VCaP (cell line): ENCODE data around the gene PIK3AP1.
"Not testable (repeated sequence)": the region's sequence is repeated elsewhere in the genome, so short reads cannot be mapped to it uniquely, and the experiment has no call there.

Experiments used
- H3K27ac ChIP-seq: fragments of 450-650 bp; 2 replicates; pipeline ENCODE4 v1.5.1; 2017
- CTCF ChIP-seq: fragments of 450-650 bp; conservative IDR thresholded peaks from 2 replicates; pipeline ENCODE4 v1.5.1; 2017; ENCODE audit warnings: mild to moderate bottlenecking, moderate library complexity

Gene PIK3AP1

DNA sequence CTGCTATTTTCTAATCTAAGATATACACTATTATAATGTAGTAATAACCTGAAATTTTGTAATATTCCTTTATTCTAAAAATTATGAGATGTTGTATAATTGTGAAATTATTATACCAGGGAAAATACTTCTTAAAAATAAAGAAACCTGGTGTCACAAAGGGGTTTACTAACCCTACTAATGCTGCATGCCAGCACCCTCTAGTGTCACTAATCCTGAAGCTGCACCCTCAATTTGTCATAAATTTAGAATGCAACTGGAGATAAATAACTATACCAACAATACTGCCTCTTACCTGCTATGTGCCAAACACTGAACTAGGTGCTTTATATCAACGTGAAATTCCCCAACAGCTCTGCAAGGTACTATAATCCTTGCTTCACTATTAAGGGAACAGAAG is 164.3 kb downstream of the PIK3AP1 start:
- TF ChIP-seq CTCF = peak; percentile 83
- no peak overlapping the region for H3K27ac ChIP-seq

DNA sequence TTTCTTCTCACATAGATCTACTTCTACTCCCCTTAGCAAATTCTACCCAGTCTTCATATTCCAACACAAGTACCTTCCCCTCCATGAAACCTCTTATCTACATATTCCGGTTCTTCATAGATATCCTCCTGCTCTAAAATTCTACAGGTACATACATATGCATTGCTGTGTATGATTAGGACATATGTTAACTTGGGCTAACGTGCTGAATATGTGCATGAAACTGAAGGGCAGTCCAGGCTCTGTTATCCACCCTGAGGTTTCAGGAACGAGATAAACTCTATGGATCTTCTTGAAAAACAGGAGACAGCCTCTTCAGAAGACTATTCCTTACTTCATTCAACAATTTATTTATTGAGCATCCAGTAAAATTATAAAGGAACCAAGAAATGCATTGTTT is 165.0 kb downstream of the PIK3AP1 start:
- H3K27ac ChIP-seq = no peak overlapping the region
- no peak for TF ChIP-seq CTCF

GRCh38 chr10:96548589-96548988 is 171.7 kb downstream of the PIK3AP1 start:
- TF ChIP-seq CTCF = no peak
- H3K27ac ChIP-seq = no peak overlapping the region

DNA sequence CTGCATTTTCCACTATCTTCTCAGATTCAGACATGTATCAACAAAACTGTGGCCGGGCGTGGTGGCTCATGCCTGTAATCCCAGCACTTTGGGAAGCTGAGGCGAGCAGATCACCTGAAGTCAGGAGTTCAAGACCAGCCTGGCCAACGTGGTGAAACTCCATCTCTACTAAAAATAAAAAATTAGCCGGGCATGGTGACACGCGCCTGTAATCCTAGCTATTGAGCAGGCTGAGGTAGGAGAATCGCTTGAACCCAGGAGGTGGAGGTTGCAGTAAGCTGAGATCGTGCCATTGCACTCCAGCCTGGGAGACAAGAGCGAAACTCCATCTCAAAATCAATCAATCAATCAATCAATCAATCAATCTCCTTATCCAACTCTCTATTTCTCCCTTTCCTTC is 174.8 kb downstream of the PIK3AP1 start:
- H3K27ac ChIP-seq = not testable (repeated sequence)
